Lower leg skin (tissue), 3 donors: ENCODE results near the gene IFT52.

Experiments
- CTCF ChIP-seq, 3 donors: fragments of 450-650 bp; IDR thresholded peaks; one replicate each; pipeline ENCODE4 v1.5.1; 2016; ENCODE audit warnings: antibody characterized with exemption in 3 of 3, mild to moderate bottlenecking in 3 of 3, moderate library complexity in 2 of 3
- POLR2A ChIP-seq, 2 donors: fragments of 450-650 bp; IDR thresholded peaks; one replicate each; pipeline ENCODE4 v1.6.1; 2016 to 2017; ENCODE audit warnings: antibody characterized with exemption in 2 of 2, mild to moderate bottlenecking in 1 of 2, moderate library complexity in 1 of 2

GRCh38 chr20:43568706-43569105 is 22.0 kb upstream of the IFT52 start:
- no peak for TF ChIP-seq CTCF (IDR thresholded peaks at IDR 0.05)
- no peak for TF ChIP-seq POLR2A (IDR thresholded peaks at IDR 0.05)
